Epidermal melanocyte (primary cell): Measurements from ENCODE around the gene SH3RF3.

Experiments used
- DNase-seq: peaks from one replicate; pipeline ENCODE4 v3.0.0; 2011; ENCODE audit warnings: low spot score; ENCODE audit not compliant: insufficient read length

The SH3RF3 gene

DNA sequence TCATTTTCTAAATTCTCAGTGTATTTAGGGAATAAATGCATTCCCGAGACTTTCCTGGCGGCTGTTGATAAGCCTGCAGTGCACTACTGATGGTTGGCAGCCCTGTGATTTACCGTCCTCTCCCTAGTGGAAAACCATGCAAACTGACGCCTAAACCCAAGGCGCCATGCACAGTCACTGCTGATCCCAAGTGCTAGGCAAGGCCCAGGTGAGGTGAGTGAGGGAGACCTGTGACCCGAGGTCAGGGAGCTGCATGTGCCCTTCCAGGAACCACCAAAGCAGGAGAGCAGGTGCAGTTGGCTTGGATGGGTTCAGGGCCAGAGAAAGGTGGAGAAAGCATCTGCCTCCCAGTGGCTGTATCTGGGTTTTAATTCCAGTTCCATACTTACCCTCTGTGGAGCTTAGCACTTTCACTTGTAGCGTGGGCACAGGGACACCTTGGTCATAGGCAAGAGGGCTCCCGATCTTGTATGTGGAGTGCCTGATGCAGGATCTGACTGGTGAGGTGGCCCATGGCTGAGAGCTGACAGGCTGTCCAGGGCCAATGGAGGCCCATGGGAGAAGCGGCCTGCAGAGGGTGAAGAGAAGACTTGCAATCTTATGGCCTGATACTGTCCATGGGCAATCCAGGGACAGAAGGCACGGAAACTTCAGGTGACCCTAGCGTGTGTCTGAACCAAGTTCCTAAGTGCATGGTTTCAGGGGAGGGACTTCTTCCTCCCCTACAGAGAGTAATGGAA lies 131.3 kb downstream of the SH3RF3 start:
- DNase-seq: no peak

DNA sequence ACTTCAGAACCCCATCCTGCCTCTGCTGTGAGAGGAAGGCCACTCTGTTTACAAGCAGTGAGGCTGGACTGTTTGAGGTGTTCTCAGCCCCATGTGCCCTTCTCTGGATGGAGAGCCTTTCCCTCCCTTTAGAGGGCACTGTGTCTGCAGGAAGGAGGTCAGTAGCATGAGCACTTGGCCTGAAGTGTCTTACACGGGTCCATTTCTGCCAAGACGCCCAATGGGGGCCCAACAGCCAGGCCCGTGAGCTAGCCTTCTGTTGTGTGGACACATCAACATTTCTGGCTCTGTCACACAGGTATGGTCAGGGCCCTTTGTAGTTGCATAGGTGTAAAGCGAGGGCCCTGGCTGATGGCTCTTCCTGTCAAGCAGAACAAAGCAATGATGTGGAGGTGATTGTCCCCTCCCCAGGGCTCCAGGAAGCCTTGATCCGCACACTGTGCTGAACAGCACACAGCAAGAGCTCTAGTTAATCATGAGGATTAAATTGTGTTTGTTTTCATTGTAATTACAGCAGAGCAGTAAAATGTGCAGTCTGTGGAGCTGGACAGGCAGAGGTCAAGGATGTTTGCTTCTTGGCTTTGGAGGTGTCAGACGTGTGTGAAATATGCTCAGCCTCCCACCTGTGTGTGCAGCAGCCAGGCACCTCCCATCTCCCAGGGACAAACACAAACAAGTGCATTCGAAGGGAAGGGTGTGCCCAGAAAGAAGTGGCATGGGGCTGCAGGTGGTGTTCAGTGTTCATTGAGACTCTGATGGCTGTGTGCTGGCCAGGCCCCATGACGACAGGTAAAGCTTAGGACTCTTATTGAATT lies 132.1 kb downstream of the SH3RF3 start:
- no peak for DNase-seq

DNA sequence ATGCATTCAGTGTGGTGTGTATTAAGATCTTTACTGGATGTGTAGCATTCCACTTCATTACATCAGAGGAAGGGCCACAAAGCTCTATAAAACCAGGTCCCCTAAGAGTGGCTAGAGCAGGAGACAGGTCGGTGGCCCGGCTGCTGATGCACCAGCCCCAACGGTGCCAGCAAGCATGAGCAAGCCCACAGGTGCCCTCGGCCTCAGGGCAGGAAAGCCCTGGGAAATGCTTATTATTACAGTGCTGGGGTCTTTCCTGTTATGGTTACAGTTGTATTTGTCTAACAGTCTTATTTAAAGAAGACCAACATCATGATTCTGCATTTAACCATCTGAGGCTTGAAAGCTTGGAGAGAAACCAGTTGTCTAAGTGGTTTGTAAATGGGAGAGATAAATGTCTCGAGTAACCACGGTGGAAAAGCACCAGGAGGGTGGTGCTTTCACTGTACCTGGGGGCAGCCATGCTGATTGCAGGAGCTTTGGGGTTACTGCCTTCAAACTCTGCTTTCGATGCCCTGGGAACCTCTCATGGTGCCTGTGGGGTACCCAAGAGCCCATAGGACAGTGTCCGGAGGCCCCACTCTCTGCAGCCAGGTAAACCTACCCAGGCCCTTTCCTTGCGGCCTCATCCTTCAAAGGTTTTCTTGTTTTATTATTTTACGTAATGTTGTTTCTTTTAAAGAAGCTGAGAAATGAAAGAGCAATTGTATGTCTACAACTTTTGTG lies 133.1 kb downstream of the SH3RF3 start:
- DNase-seq: no peak

DNA sequence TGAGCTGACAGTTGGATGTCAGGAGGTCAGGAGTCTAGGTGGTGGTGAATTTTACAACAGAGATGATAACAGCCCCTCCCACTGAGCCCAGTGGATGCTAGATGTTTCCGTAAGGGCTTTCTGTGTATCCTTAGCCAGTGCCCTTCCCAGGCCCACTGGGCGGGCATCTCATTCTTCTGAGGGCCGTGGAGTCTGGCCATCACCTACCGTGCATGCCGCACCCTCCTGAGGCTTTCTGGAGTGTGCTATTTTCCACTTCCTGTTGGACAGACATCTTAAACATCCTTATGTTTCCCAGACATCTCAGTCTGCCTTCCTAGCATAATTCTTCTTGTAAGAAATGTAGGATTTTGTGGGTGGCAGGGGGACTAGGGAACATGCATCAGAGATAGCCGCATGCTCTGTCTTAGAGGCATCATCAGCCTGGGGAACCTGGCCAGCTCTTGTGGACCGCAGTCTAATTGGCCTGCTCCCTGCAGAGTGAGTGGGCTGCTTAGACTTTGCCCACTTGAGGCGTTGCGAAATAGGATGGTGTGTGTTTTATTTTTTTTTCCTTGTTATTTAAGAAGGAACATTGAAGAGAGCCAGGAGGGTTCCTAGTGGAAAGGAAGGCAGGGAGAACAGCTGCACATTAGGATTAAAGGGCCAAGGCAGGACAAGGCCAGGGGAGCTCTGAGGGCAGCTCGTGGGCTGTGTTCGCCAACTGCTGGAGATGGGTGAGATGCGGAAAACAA lies 135.8 kb downstream of the SH3RF3 start:
- no peak for DNase-seq

DNA sequence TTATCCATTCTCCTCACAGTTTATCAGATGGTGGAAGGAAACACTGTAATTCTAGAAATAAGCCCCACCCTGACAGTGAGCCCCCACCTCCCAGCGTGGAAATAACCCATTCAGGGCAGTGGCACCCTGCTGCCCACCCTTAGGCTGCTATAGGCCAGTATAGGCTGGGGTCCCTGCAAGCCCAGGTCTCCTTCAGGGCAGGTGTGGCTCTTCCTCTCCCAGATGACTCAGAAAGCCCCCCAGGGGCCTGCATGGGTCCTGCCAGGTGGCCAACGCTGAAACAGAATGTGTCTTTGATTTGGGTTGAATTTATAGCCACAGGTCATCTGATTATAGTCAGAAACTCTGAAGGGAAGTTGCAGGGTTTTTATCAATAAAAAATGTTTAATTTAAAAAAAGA lies 136.4 kb downstream of the SH3RF3 start:
- DNase-seq: no peak

DNA sequence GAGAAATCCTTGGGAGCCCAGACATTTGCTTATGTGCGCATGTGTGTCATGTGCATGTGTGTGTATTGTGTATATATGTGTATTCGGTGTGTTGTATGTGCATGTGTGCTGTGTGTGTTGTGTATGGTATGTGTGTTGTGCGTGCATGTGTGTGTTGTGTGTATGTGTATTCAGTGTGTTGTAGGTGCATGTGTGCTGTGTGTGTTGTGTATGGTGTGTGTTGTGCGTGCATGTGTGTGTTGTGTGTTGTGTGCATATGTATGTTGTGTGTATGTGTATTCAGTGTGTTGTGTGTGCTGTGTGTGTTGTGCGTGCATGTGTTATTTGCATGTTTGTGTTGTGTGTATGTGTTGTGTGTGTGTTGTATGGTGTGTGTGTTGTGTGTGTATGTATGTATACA lies 136.9 kb downstream of the SH3RF3 start:
- DNase-seq: no peak

DNA sequence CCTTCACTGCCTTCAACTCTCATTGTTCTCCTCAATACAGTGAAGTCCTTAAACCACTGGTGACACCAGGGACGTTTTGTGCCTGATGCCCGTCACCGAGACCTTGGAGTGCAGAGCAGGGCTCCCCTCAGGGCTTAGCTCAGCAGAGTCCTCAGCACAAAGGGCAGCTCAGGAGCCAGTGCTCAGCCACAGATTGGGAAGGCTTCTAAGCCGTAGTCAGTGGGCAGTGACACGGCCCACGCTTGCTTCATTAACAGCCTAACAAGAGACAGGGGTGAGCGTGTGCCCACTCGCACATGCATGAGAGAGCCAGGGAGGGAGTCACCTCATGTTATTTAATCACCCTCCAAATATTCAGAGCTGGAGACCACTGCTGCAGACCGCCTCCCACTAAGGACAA lies 137.5 kb downstream of the SH3RF3 start:
- DNase-seq: no peak

DNA sequence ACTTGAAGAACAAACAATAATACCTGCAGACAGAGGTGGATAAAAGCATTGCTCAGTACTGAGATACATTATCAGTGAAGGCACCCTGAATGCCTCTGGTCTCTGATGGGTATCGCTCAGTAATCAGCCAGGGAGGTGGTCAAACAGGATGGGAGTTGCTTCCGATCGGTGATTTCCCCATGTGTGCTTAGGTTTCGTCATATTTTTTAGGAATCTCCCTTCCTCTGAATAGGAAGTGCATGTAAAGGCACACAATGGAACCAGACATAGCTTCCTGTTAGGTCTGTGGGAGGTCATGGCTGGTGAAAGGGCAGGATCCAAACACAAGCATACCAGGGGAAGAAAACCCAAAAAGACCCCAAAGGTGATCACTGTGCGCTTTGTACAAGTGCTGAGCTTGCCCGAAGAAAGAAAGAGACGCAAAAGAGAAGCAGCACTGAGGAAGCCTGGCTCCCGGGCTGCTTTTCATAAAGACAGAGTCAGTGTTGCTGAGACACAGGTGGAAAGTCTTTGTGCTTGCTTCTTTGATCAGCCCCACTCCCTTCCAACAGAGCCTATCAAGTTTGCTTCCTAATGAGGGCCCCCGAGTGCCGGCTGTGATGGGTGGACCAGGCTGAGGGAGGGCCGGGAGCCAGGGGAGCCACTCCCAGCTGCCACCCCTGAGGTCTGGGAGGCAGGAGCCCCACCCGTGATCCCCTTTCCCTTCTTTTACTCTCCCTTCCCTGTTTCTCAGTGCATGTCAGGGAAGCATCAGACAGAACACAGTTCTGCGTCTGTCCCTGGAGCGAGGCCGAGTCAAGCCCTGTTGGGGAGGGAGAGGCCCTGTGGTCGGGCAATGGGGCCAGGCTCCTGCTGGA lies 138.2 kb downstream of the SH3RF3 start:
- no peak for DNase-seq

DNA sequence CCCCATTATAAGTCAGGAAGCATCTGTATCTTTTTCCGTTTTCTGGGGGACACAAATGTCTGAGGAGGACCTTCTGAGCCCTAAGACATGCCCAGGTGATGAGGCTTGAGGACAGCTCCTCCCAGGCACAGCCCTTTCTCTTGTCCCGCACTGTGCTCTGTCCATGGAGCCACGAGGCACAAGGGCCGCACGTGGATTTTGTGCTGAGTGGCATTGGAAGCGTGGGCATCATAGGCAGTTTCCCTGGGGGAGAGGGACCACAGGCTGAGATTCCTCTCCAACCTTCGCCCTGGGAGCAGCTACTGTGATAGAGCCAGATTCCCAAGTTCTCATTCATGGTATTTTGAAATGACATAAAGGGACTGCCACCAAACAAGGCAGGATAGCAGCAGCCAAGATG lies 139.9 kb downstream of the SH3RF3 start:
- no peak for DNase-seq

DNA sequence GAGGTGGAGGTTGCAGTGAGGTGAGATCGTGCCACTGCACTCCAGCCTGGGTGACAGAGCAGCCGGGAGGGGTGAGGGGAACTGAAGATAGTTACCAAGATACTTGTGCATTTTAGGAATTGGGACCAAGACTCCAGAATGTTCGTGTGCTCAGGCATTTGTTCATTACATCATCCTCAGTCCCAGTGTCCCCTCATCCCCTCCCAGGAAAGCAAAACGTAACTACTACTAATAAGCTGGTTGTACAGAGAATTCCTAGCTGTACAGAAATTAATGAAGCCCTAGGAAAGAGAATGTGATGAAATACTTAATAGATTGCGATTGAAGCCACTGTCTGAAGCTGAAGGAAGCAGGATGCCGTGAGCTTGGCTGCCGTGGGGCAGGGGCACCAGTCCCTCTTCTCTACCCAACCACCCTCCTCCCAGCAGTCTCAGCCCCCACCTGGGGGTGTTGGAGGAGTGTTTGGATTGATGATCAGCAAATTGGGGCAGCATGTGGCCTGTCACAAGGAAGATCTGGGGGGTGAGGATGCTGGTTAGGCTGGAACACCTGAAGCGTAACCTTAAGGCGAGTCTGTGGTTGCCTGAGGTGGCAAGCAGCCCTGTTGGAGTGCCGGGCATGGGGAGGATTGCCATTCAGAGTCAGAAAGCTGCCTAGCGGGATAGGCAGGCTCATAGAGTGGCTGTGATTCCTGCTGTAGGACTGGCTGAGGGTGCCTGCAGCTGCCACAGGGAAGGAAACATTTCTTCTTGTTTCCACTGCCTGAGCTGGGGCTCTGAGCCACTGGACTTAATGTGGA lies 140.9 kb downstream of the SH3RF3 start:
- DNase-seq: no peak

DNA sequence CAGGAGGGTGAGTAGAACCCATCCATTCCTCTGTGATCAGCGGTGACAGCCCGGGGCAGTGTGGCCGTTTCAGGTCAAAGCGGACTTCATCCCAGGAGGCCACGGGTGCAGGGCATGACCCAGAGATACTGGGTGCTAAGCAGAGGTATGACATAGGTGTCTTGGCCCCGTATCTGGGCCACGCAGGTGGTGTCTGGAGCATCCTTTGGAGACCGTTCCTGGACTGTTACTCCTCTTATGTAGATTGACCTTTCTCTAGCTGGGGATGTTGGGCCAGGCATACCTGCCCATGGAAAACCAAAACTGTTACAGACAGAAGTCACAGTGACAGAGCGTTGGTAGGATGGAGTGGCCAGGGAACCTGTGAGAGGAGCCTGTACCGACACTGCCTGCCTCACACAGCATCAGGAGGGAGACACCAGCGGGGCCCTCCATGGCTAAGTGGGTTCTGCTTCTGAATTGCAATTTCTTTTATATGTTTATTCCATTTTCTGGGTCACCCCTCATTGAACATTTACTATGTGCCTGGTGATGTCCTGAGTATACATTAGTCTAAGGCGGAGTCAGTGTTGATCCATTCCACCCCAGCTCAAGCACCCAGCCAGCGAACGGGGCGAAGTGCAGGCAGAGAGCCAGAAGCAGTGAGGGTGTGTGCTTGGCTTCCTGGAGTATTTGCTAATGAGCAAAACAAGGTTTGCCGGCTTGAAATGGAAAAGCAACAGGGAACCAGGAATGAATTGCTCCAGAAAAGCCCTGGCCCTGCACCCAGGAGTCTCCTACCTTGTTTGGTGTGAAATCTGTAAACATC lies 141.7 kb downstream of the SH3RF3 start:
- DNase-seq: no peak

DNA sequence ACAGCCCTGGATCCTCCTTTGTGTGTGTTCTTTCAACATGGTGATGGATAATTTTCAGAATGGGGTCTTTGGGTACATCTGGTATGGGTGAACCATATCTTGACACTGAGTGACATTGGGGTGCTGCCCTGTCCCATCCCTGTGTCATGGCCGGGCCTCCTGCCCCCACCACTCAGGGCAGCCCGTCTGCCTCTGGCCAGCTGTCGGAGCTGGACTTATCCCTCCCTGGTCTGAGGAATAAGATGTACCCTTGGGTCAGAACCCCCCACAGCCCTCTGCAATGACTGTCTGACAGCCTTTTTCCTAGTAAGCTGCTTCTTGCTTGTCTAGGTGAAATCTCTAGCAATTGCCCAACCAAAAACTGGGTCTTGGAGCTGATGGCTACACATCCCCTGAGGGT lies 142.9 kb downstream of the SH3RF3 start:
- DNase-seq: no peak

DNA sequence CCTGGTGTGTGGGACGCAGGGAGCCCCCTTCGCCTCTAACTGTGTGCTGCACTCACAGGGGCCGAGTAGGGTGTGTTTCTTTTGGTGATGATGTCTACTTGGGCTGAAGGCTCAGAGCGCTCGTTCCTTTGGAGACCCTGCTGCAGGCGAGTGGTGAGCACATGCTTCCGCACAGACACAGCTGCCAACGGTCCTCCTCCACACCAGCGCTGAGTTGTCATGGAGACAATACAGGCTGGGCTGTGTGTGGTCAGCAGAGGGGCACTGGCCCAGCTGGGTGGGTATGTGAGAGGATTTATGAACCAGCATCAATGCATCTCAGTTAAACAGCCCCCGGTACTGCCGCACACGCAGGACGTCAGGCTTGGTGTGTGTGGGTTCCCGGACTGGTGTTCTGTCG lies 143.5 kb downstream of the SH3RF3 start:
- no peak for DNase-seq

DNA sequence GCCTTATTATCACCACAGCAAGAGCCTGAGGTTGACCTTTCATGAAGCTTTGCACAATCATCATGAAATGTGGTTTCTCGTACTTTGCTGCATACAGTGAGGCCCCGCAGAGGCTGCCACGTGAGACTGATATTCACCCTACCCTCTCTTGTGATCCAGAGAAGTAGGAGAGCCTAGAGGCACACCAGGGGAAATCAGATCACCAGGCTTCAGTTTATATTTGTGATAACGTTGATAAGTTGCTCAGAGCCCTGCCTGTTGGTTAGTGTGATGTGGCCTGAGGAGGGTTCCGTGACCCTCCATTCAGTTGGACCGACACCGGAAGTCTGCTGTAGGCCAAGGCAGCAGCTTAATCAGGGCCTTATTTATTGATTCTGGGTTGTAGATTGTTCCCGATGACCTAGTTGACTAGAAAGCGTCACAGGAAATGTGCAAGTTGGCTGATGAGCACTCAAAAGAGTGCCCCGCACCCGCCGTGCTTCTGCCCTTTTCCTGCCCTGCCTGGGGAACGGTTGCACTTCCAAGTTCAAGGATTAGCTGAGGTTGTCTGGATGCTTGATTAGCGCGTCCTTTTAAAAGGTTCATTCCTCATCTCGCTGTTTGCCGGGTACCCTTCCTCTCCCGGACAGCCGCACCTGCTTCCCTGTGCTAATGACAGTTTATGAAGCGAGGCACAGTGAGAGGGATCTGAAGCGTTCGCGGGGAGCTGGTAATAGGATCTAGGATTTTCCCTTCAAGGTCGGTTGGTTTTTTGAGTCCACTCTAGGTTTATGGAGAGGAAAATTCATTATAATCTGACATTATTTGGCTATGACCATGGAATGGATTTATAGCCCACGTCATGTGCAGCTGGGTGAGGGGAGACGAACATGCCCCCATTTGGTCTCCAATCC lies 146.4 kb downstream of the SH3RF3 start:
- DNase-seq: no peak

DNA sequence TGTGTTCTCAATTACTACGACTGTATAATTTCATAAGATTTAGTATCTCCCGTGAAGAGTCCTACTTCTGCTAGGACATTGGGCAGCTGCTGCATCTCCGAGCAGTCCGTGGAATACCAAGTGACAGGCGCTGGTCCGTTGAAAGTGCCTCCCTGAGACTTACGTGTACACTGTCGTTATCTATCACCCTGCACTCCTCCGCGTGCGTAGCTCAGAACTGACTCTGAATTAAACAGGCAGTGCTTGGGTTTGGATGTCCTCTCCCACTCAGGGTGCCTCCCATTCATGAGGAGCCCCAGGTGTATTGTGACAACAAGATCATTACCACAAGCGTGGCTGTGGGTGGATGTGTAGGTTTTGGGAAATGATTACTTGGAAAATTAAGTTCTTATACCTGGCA lies 148.4 kb downstream of the SH3RF3 start:
- no peak for DNase-seq

DNA sequence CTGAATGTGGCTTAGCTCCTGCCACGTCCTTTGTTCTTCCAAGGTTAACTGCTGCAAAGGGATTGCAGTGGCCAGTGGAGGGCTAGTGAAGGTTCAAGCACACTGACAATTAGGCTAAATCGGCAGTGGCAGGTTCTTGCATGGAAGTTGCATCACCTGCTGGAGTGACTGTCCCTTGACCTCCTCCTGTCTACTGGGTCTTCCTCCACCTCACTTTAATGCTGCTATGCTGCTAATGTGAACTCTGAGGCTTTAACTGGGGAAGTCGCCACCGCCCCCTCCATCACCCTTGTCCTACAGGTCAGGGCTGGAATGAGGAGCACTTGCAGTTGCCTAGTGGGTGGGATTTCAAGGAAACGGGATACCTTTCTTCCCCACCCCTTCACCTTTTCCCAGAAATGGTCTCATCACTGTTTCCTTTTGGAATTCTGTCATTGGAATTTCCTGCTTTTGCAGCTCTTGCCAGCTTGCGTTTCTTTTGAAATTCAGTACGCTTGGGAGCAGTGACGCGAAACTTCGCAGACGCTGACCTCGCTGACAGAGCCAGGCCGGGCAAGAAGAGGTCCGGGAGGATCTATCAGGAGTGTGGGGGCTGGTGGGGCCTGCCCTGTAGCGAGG lies 150.3 kb downstream of the SH3RF3 start:
- no peak for DNase-seq

DNA sequence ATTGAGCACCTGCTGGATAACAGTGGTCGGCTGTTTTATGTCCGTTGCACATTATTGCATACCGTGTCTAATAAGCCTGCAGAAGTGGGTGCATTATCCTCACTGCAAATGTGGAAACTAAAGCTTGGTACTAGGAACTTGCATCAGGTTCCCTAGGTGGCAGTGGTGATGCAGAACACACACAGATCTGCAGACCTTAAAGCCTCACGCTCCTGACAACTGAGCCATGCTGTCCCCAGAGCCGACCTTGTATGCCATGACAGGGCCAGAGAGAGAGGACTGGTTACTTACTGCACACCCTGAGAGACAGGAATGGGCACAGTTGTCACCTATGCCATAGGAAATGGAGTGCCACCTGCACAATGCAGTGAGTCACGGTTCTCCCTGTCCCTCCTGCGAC lies 151.8 kb downstream of the SH3RF3 start:
- no peak for DNase-seq

DNA sequence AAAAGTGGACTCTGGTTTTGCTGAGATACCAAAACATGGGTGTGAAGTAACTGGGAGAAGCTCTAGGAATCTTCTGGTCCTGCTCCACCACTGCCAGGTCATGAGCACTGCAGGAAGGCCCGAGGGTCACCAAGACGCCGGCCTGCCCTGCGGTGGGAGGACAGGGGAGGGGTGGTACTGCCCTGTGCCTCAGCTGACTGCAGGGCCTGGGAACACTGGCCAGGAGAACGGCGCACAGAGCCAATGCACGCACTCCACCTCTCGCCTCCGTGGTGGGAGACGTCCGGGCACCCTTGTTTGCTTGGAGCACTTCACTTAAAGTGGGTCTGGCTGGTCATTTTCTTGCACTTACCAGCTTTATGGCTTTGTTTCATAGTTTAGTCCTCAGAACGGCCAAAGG lies 153.4 kb downstream of the SH3RF3 start:
- DNase-seq: no peak
